HCT116 (cell line): ENCODE data around the gene RAB29. TPM values are rescaled to one million over a fixed set of nuclear protein-coding genes. Genes with fewer than 3 reads are reported as not detected.

Source experiments
- ATAC-seq: fragments of 200-7000 bp; cut with Tn5 transposase; 2 replicates; pipeline ENCODE4 v1.9.1; 2020; ENCODE audit warnings: mild to moderate bottlenecking, moderate library complexity
- BruUV-seq: library from RNA; stranded (reverse); fragments of 400-500 nt; replicated peaks from 2 replicates; lab custom pipeline; 2021; lab: Mats Ljungman, UMichigan
- CTCF ChIA-PET: fragments of 300-600 bp; sonication (Branson Sonifier 250); formaldehyde crosslinking; loops from one replicate; lab custom pipeline; 2021; ENCODE audit warnings: antibody characterized with exemption; lab: Charles Lee
- POLR2A ChIA-PET: fragments of 300-600, 350-600 bp; sonication (Branson Sonifier 250); formaldehyde crosslinking; loops from one replicate; lab custom pipeline; 2021; ENCODE audit warnings: antibody characterized with exemption; lab: Charles Lee
- RAD21 ChIA-PET, 2 experiments: fragments of 300-600 bp; sonication (Branson Sonifier 250); formaldehyde crosslinking; loops; one replicate each; lab custom pipeline; 2023; ENCODE audit warnings: low total read pairs in 2 of 2; ENCODE audit not compliant: uncharacterized antibody in 2 of 2, unreplicated experiment in 2 of 2, low non-redundant PET in 1 of 2; lab: Charles Lee
- DNase-seq: peaks from one replicate; pipeline ENCODE4 v3.0.0-alpha.2; 2010; ENCODE audit warnings: low read depth, low spot score
- H2AFZ ChIP-seq: fragments of 200-600 bp; shearing (Covaris generic), sonication (generic); 2 replicates; pipeline ENCODE4 v1.6.1; 2017; ENCODE audit warnings: low read depth, mixed run types, mixed read lengths, antibody characterized with exemption, low read length; ENCODE audit not compliant: poor library complexity, severe bottlenecking
- H3K27ac ChIP-seq: 2 replicates; pipeline ENCODE4 v1.5.1; 2012; ENCODE audit warnings: low read depth, low read length
- H3K27me3 ChIP-seq: fragments of 200-600 bp; sonication (generic); 2 replicates; pipeline ENCODE4 v1.6.1; 2016; ENCODE audit warnings: mixed run types, low read length, mixed read lengths; ENCODE audit not compliant: insufficient read depth
- H3K36me3 ChIP-seq, 2 experiments: fragments of 200-500 bp in 1 of 2; fragments of 200-600 bp in 1 of 2; sonication (Bioruptor generic) in 1 of 2; sonication (generic) in 1 of 2; 2 replicates each; pipeline versions ENCODE4 v1.5.1 to v1.6.1; 2014 to 2016; ENCODE audit warnings: low read length in 2 of 2, inconsistent platforms in 1 of 2, mixed read lengths in 1 of 2, mixed run types in 1 of 2; ENCODE audit not compliant: insufficient read depth in 2 of 2, control insufficient read depth in 1 of 2
- H3K4me1 ChIP-seq, 2 experiments: fragments of 200-600 bp in 1 of 2; sonication (generic) in 1 of 2; 2 replicates each; pipeline versions ENCODE4 v1.5.1 to v1.6.1; 2012 to 2017; ENCODE audit warnings: low read length in 2 of 2, inconsistent platforms in 1 of 2, mild to moderate bottlenecking in 1 of 2, mixed read lengths in 1 of 2, mixed run types in 1 of 2, moderate library complexity in 1 of 2; ENCODE audit not compliant: insufficient read depth in 2 of 2, control insufficient read depth in 1 of 2
- H3K4me2 ChIP-seq: fragments of 200-600 bp; sonication (generic); 2 replicates; pipeline ENCODE4 v1.6.1; 2017; ENCODE audit warnings: mixed run types, low read length, mixed read lengths
- H3K4me3 ChIP-seq, 2 experiments: fragments of 200-600 bp in 1 of 2; sonication (generic) in 1 of 2; replicated peaks in 1 of 2; 2 replicates each; pipeline ENCODE4 v1.5.1; 2011 to 2016; ENCODE audit warnings: low read length in 2 of 2, control low read depth in 1 of 2, low read depth in 1 of 2, mild to moderate bottlenecking in 1 of 2, mixed read lengths in 1 of 2, mixed run types in 1 of 2
- H3K79me2 ChIP-seq: fragments of 200-600 bp; sonication (generic); 2 replicates; pipeline ENCODE4 v1.6.1; 2017; ENCODE audit warnings: mild to moderate bottlenecking, mixed run types, low read length, moderate library complexity, mixed read lengths; ENCODE audit not compliant: insufficient read depth
- H3K9ac ChIP-seq: fragments of 200-600 bp; sonication (generic); 2 replicates; pipeline ENCODE4 v1.6.1; 2016; ENCODE audit warnings: low read length, mixed read lengths
- H3K9me2 ChIP-seq: fragments of 200-600 bp; sonication (generic), shearing (Covaris generic); 2 replicates; pipeline ENCODE4 v1.6.1; 2017; ENCODE audit warnings: mixed run types, mild to moderate bottlenecking, moderate library complexity; ENCODE audit not compliant: insufficient read depth
- H3K9me3 ChIP-seq, 2 experiments: fragments of 200-500 bp in 1 of 2; fragments of 200-600 bp in 1 of 2; sonication (Bioruptor generic) in 1 of 2; sonication (generic) in 1 of 2; 2 replicates each; pipeline ENCODE4 v1.6.1; 2014 to 2017; ENCODE audit warnings: low read length in 2 of 2, mixed read lengths in 2 of 2, inconsistent platforms in 1 of 2, low read depth in 1 of 2, mild to moderate bottlenecking in 1 of 2, mixed run types in 1 of 2, moderate library complexity in 1 of 2; ENCODE audit not compliant: control insufficient read depth in 1 of 2, insufficient read depth in 1 of 2
- H4K20me1 ChIP-seq: fragments of 200-600 bp; sonication (generic), shearing (Covaris generic); 2 replicates; pipeline ENCODE4 v1.6.1; 2017; ENCODE audit warnings: mixed run types, mild to moderate bottlenecking, moderate library complexity; ENCODE audit not compliant: insufficient read depth
- CBX3 ChIP-seq: IDR thresholded peaks from 2 replicates; pipeline ENCODE4 v1.6.1; 2012; ENCODE audit warnings: low read depth
- EGR1 ChIP-seq: IDR thresholded peaks from 2 replicates; pipeline ENCODE4 v1.6.1; 2012; ENCODE audit warnings: low read depth
- ELF1 ChIP-seq: IDR thresholded peaks from 2 replicates; pipeline ENCODE4 v1.6.1; 2012; ENCODE audit warnings: low read depth, borderline replicate concordance
- EZH2phosphoT487 ChIP-seq: fragments of 200-600 bp; IDR thresholded peaks from 2 replicates; pipeline ENCODE4 v1.6.1; 2018; ENCODE audit warnings: antibody characterized with exemption, borderline replicate concordance
- POLR2A ChIP-seq: IDR thresholded peaks from 2 replicates; pipeline ENCODE4 v1.7.0; 2011; ENCODE audit warnings: borderline replicate concordance; ENCODE audit not compliant: insufficient read depth, insufficient read length; ENCODE audit errors: extremely low read depth
- POLR2AphosphoS5 ChIP-seq: IDR thresholded peaks from 2 replicates; pipeline ENCODE4 v1.6.1; 2011; ENCODE audit warnings: mild to moderate bottlenecking, low read depth, low read length, moderate library complexity
- RAD21 ChIP-seq: IDR thresholded peaks from 2 replicates; pipeline ENCODE4 v1.6.1; 2012; ENCODE audit warnings: low read depth, mild to moderate bottlenecking
- SIN3A ChIP-seq: IDR thresholded peaks from 2 replicates; pipeline ENCODE4 v1.6.1; 2012; ENCODE audit warnings: low read depth
- SP1 ChIP-seq: IDR thresholded peaks from 2 replicates; pipeline ENCODE4 v1.6.1; 2012; ENCODE audit warnings: low read depth
- SRF ChIP-seq: IDR thresholded peaks from 2 replicates; pipeline ENCODE4 v1.6.1; 2012; ENCODE audit warnings: low read depth
- TCF7L2 ChIP-seq: IDR thresholded peaks from 2 replicates; pipeline ENCODE4 v1.7.0; 2011; ENCODE audit warnings: borderline replicate concordance, inconsistent platforms; ENCODE audit not compliant: insufficient read depth, insufficient read length; ENCODE audit errors: extremely low read depth
- YY1 ChIP-seq: IDR thresholded peaks from 2 replicates; pipeline ENCODE4 v1.6.1; 2011; ENCODE audit warnings: low read length, low read depth, moderate library complexity, mild to moderate bottlenecking; ENCODE audit not compliant: insufficient replicate concordance; ENCODE audit errors: extremely low read depth
- ZFX ChIP-seq: fragments of 450-650 bp; IDR thresholded peaks from 2 replicates; pipeline ENCODE4 v1.6.1; 2017
- ZNF274 ChIP-seq: fragments of 200-500 bp; sonication (Bioruptor generic); IDR thresholded peaks from 2 replicates; pipeline ENCODE4 v1.6.1; 2014; ENCODE audit warnings: mild to moderate bottlenecking, low read depth, low read length, inconsistent platforms
- intact Hi-C: fragments of 100-400 bp; cut with micrococcal nuclease; formaldehyde crosslinking; loops from 2 replicates; pipeline ENCODE4 v1.10.0; 2022
- total RNA-seq: library from RNA; stranded (reverse); gene quantifications from one replicate; pipeline ENCODE4 v1.2.1, GENCODE V29; 2021; ENCODE audit not compliant: unreplicated experiment
- TF ChIP-seq, protein P1 (sequence below): IDR thresholded peaks from 2 replicates; pipeline ENCODE4 v1.6.1; 2012; ENCODE audit warnings: low read depth
- TF ChIP-seq, protein P2 (sequence below), 3 experiments: fragments of 200-600 bp in 1 of 3; sonication (generic) in 1 of 3; IDR thresholded peaks in 2 of 3; conservative IDR thresholded peaks in 1 of 3; 2 replicates each; pipeline ENCODE4 v1.5.1; 2012 to 2017; ENCODE audit warnings: low read depth in 2 of 3, low read length in 2 of 3, antibody characterized with exemption in 1 of 3, borderline replicate concordance in 1 of 3, control low read depth in 1 of 3, mild to moderate bottlenecking in 1 of 3, mixed read lengths in 1 of 3, mixed run types in 1 of 3, moderate library complexity in 1 of 3; ENCODE audit not compliant: insufficient read depth in 1 of 3
- TF ChIP-seq, protein P3 (sequence below): IDR thresholded peaks from 2 replicates; pipeline ENCODE4 v1.6.1; 2012
- TF ChIP-seq, protein P4 (sequence below): IDR thresholded peaks from 2 replicates; pipeline ENCODE4 v1.6.1; 2012
- TF ChIP-seq, protein P5 (sequence below): IDR thresholded peaks from 2 replicates; pipeline ENCODE4 v1.6.1; 2011; ENCODE audit warnings: mild to moderate bottlenecking, low read length, moderate library complexity; ENCODE audit not compliant: insufficient replicate concordance; ENCODE audit errors: extremely low read depth

Gene RAB29
- total RNA-seq, 1 experiment from 2014 or later: 17.7 TPM

DNA sequence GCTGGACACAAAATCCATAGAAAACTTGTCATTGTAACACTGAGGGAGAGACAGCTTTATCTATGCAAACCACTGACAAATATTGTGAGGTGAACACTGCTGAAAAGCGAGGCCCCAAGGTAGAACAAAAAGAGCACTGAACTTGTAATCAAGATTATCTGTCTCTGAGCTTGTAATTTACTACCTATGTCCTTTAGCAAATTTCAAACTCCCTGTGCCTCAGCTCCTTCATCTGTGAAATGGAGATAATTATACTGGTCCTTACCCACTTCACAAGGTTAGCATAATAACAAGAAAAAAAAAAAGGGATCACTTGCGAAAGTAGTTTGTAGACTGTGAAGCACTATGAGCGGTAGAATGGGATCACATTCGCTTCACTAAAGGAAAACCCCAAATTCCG lies 20.4 kb downstream of the RAB29 start:
- Histone ChIP-seq H3K4me1 (peaks cover 6 to 16% of the 10 kb centered on the region in 2 experiments; a peak in 3 of 4 replicates), H3K79me2 (no peaks in the 10 kb centered on the region), H3K9ac (no peak overlapping the region), H3K9me3 (no peaks in the 10 kb centered on the region), H3K27me3 (no peaks in the 10 kb centered on the region), H3K36me3 (no peaks in the 10 kb centered on the region), H4K20me1 (no peaks in the 10 kb centered on the region), H3K9me2 (no peaks in the 10 kb centered on the region), H3K4me3 (no peak overlapping the region), H3K27ac (no peak overlapping the region), H3K4me2 (no peak overlapping the region), H2AFZ (no peak overlapping the region)
- ChIA-PET RAD21 (no interaction called here), POLR2A (no interaction called here), CTCF (no interaction called here)
- no peak for DNase-seq
- no peak for TF ChIP-seq SP1
- TF ChIP-seq, protein P1, sequence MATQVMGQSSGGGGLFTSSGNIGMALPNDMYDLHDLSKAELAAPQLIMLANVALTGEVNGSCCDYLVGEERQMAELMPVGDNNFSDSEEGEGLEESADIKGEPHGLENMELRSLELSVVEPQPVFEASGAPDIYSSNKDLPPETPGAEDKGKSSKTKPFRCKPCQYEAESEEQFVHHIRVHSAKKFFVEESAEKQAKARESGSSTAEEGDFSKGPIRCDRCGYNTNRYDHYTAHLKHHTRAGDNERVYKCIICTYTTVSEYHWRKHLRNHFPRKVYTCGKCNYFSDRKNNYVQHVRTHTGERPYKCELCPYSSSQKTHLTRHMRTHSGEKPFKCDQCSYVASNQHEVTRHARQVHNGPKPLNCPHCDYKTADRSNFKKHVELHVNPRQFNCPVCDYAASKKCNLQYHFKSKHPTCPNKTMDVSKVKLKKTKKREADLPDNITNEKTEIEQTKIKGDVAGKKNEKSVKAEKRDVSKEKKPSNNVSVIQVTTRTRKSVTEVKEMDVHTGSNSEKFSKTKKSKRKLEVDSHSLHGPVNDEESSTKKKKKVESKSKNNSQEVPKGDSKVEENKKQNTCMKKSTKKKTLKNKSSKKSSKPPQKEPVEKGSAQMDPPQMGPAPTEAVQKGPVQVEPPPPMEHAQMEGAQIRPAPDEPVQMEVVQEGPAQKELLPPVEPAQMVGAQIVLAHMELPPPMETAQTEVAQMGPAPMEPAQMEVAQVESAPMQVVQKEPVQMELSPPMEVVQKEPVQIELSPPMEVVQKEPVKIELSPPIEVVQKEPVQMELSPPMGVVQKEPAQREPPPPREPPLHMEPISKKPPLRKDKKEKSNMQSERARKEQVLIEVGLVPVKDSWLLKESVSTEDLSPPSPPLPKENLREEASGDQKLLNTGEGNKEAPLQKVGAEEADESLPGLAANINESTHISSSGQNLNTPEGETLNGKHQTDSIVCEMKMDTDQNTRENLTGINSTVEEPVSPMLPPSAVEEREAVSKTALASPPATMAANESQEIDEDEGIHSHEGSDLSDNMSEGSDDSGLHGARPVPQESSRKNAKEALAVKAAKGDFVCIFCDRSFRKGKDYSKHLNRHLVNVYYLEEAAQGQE: no peak
- no peak for TF ChIP-seq EGR1
- no peak for TF ChIP-seq POLR2AphosphoS5
- TF ChIP-seq POLR2A: no peak
- TF ChIP-seq ELF1: no peak
- TF ChIP-seq TCF7L2: no peak
- no peak for TF ChIP-seq ZFX
- TF ChIP-seq ZNF274: no peak
- TF ChIP-seq, protein P2, sequence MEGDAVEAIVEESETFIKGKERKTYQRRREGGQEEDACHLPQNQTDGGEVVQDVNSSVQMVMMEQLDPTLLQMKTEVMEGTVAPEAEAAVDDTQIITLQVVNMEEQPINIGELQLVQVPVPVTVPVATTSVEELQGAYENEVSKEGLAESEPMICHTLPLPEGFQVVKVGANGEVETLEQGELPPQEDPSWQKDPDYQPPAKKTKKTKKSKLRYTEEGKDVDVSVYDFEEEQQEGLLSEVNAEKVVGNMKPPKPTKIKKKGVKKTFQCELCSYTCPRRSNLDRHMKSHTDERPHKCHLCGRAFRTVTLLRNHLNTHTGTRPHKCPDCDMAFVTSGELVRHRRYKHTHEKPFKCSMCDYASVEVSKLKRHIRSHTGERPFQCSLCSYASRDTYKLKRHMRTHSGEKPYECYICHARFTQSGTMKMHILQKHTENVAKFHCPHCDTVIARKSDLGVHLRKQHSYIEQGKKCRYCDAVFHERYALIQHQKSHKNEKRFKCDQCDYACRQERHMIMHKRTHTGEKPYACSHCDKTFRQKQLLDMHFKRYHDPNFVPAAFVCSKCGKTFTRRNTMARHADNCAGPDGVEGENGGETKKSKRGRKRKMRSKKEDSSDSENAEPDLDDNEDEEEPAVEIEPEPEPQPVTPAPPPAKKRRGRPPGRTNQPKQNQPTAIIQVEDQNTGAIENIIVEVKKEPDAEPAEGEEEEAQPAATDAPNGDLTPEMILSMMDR (IDR thresholded peaks at IDR 0.05 in 2 of 3, conservative IDR thresholded peaks at IDR 0.05 in 1 of 3; ENCODE audit: borderline replicate concordance in 1 of 3, insufficient read depth in 1 of 3, low read depth in 2 of 3, low read length in 2 of 3): no peak
- TF ChIP-seq SRF: no peak
- TF ChIP-seq, protein P3, sequence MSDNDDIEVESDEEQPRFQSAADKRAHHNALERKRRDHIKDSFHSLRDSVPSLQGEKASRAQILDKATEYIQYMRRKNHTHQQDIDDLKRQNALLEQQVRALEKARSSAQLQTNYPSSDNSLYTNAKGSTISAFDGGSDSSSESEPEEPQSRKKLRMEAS: no peak
- TF ChIP-seq, protein P4, sequence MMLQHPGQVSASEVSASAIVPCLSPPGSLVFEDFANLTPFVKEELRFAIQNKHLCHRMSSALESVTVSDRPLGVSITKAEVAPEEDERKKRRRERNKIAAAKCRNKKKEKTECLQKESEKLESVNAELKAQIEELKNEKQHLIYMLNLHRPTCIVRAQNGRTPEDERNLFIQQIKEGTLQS: no peak
- TF ChIP-seq EZH2phosphoT487: no peak
- TF ChIP-seq, protein P5, sequence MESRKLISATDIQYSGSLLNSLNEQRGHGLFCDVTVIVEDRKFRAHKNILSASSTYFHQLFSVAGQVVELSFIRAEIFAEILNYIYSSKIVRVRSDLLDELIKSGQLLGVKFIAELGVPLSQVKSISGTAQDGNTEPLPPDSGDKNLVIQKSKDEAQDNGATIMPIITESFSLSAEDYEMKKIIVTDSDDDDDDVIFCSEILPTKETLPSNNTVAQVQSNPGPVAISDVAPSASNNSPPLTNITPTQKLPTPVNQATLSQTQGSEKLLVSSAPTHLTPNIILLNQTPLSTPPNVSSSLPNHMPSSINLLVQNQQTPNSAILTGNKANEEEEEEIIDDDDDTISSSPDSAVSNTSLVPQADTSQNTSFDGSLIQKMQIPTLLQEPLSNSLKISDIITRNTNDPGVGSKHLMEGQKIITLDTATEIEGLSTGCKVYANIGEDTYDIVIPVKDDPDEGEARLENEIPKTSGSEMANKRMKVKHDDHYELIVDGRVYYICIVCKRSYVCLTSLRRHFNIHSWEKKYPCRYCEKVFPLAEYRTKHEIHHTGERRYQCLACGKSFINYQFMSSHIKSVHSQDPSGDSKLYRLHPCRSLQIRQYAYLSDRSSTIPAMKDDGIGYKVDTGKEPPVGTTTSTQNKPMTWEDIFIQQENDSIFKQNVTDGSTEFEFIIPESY: no peak
- no peak for TF ChIP-seq YY1
- TF ChIP-seq SIN3A: no peak
- TF ChIP-seq CBX3: no peak
- no peak for TF ChIP-seq RAD21
- ATAC-seq: no peak
- intact Hi-C loops: no loop called here
- no TSS peak for BruUV-seq
